A673 (cell line): ENCODE measurements around the gene POLDIP3.
"Not testable (repeated sequence)": the region's sequence is repeated elsewhere in the genome, so short reads cannot be mapped to it uniquely, and the experiment has no call there.

ENCODE experiments used
- CTCF ChIP-seq: fragments of 300-800, 200-600 bp; sonication (generic); conservative IDR thresholded peaks from 2 replicates; pipeline ENCODE4 v1.5.1; 2017; ENCODE audit warnings: low read depth, mild to moderate bottlenecking, antibody characterized with exemption, low read length, moderate library complexity, mixed read lengths
- EZH2 ChIP-seq: fragments of 200-600 bp; sonication (generic); IDR thresholded peaks from 2 replicates; pipeline ENCODE4 v1.6.1; 2017; ENCODE audit warnings: borderline replicate concordance, low read depth, mild to moderate bottlenecking, mixed read lengths, antibody characterized with exemption, low read length; ENCODE audit not compliant: poor library complexity, severe bottlenecking

- not testable (repeated sequence) for TF ChIP-seq CTCF, EZH2
Measured at GRCh38 chr22:42577141-42577540, 37.5 kb downstream of the POLDIP3 start.
